Sigmoid colon (tissue), 7 donors: Measurements from ENCODE around the gene STEAP4. TPM values are rescaled to one million over a fixed set of nuclear protein-coding genes. Genes with fewer than 3 reads are reported as not detected.

Experiments
- DNase-seq: peaks from one replicate; pipeline ENCODE4 v3.0.0-alpha.2; 2019
- H3K27ac ChIP-seq, 4 donors: fragments of 200-600 bp; sonication (generic); one replicate each; pipeline ENCODE4 v1.5.1; 2016 to 2019; ENCODE audit warnings: mild to moderate bottlenecking in 1 of 4
- H3K27me3 ChIP-seq, 3 donors: fragments of 200-600 bp; sonication (generic); one replicate each; pipeline ENCODE4 v1.5.1; 2019; ENCODE audit warnings: mild to moderate bottlenecking in 1 of 3
- H3K36me3 ChIP-seq, 4 donors: fragments of 200-600 bp; sonication (generic); one replicate each; pipeline ENCODE4 v1.5.1; 2016 to 2019
- H3K4me1 ChIP-seq, 4 donors: fragments of 200-600 bp; sonication (generic); one replicate each; pipeline ENCODE4 v1.5.1; 2017 to 2019
- H3K4me3 ChIP-seq, 4 donors: fragments of 200-600 bp; sonication (generic); one replicate each; pipeline ENCODE4 v1.5.1; 2017 to 2019; ENCODE audit warnings: mild to moderate bottlenecking in 2 of 4, moderate library complexity in 1 of 4
- H3K9me3 ChIP-seq, 4 donors: fragments of 200-600 bp in 3 of 4; sonication (generic) in 3 of 4; one replicate each; pipeline versions ENCODE4 v1.5.1 to v1.6.1; 2013 to 2019
- EP300 ChIP-seq, 4 donors: sonication (generic); formaldehyde crosslinking; IDR thresholded peaks; one replicate each; pipeline ENCODE4 v1.6.1; 2017; ENCODE audit warnings: antibody characterized with exemption in 4 of 4
- POLR2A ChIP-seq, 2 donors: fragments of 450-650 bp; IDR thresholded peaks; one replicate each; pipeline ENCODE4 v1.6.1; 2016; ENCODE audit warnings: antibody characterized with exemption in 2 of 2, mild to moderate bottlenecking in 2 of 2, moderate library complexity in 2 of 2
- POLR2AphosphoS5 ChIP-seq, 4 donors: sonication (generic); formaldehyde crosslinking; IDR thresholded peaks; one replicate each; pipeline ENCODE4 v1.6.1; 2017; ENCODE audit warnings: antibody characterized with exemption in 4 of 4
- WGBS, 2 donors: extraction: QIAGEN DNeasy Blood & Tissue Kit; methylation state at CpG; one replicate each; pipeline ENCODE4 v1.1.7; 2013; 5-methylcytosine and 5-hydroxymethylcytosine counted together
- intact Hi-C: fragments of 100-400 bp; cut with DNase I; formaldehyde crosslinking; loops from one replicate; pipeline ENCODE4 v1.15.1; 2023
- polyA plus RNA-seq, 3 donors: library from polyadenylated mRNA; stranded (reverse); fragments of 200-250 nt; gene quantifications; one replicate each; pipeline ENCODE4 v1.2.3, GENCODE V29; 2013
- total RNA-seq, 4 donors: library from RNA; depleted of rRNA; stranded (reverse); fragments of >200 nt; gene quantifications; one replicate each; pipeline ENCODE4 v1.1.0, GENCODE V29; 2016
- TF ChIP-seq, protein P1 (sequence below), 4 experiments: fragments of 450-650 bp in 3 of 4; fragments of 200-600 bp in 1 of 4; IDR thresholded peaks; one replicate each; pipeline ENCODE4 v1.5.1; 2016 to 2019; ENCODE audit warnings: antibody characterized with exemption in 4 of 4, mild to moderate bottlenecking in 3 of 4, moderate library complexity in 2 of 4
- donor health status: healthy with polysubstance abuse.
- donor health status: Bipolar disorder and iron deficiency.
- donor health status: healthy.

STEAP4 gene
- total and polyA plus RNA-seq, 7 donors: 0.23 to 15.8 (median 10.5) TPM

DNA sequence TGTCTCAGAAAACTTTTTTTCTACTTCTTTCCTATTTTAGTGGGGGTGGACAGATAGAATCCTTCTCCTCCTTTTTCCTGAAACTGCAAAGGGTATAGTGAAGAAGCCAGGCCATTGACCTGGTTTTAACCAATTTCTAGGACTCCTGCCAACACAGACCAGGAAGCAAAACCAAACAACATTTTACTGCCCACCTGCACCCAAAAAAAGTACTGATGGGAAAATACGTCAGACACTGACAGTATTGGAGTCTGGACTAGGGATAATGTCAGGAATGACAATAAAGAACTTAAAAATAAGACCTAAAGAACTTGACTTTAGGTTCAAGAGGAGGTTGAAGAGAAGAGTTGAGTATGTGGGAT, 5.0 kb upstream of the STEAP4 start:
- no peaks in the 10 kb centered on the region for H3K36me3 ChIP-seq
- TF ChIP-seq POLR2A (IDR thresholded peaks at IDR 0.05) (no peak), POLR2AphosphoS5 (IDR thresholded peaks at IDR 0.05) (no peak), EP300 (IDR thresholded peaks at IDR 0.05) (no peak)
- TF ChIP-seq, protein P1, sequence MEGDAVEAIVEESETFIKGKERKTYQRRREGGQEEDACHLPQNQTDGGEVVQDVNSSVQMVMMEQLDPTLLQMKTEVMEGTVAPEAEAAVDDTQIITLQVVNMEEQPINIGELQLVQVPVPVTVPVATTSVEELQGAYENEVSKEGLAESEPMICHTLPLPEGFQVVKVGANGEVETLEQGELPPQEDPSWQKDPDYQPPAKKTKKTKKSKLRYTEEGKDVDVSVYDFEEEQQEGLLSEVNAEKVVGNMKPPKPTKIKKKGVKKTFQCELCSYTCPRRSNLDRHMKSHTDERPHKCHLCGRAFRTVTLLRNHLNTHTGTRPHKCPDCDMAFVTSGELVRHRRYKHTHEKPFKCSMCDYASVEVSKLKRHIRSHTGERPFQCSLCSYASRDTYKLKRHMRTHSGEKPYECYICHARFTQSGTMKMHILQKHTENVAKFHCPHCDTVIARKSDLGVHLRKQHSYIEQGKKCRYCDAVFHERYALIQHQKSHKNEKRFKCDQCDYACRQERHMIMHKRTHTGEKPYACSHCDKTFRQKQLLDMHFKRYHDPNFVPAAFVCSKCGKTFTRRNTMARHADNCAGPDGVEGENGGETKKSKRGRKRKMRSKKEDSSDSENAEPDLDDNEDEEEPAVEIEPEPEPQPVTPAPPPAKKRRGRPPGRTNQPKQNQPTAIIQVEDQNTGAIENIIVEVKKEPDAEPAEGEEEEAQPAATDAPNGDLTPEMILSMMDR (IDR thresholded peaks at IDR 0.05): no peak
- H3K4me1 ChIP-seq: peaks cover 0 to 12% (median 4%) of the 10 kb centered on the region in 4 donors
- 14 to 51% methylated on average over 1 of the region's 1 CpG for WGBS, 2 donors
- H3K9me3 ChIP-seq: no peaks in the 10 kb centered on the region
- H3K27me3 ChIP-seq: peaks cover 0 to 5% (median 0%) of the 10 kb centered on the region in 3 donors
- no peak overlapping the region for H3K4me3 ChIP-seq
- peak overlapping the region in 2 of 4 donors; percentile 8 to 18 for H3K27ac ChIP-seq
- no peak for DNase-seq
- intact Hi-C loops: no loop called here

DNA sequence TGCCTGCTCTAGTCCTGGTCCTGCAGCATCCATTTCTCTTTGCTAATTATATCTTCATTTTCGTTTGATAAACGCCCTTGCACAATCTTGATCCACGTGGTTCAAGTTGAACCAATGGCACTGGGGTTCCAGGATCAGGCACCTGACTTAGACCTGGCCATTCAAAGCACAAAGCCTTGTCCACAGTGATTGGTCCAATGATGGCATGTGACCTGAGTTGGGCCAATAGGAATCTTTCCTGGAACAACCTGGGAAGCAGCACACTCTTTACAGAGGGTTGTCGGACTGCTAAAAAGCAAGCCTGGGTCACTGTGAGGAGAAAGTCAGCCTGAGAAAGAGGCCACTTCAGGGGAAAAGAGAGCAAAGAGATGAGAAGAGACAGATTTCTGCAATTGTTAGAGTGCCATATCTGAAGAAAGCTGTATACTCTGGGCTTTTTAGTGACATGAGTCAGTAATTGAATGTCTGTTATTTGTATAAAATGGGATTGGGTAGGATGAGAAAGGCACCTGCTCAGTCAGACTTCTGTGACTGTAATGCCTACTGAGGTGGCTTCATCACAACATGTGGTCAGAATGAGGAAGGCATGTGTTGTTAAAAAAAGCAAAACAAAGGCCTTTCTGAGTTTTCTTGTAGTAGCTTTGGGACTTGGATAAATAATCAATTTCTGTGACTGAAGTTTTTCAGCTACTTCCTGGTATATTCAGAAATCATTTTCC, 4.4 kb upstream of the STEAP4 start:
- Histone ChIP-seq H3K4me3 (no peak overlapping the region), H3K27me3 (peaks cover 0 to 11% (median 0%) of the 10 kb centered on the region in 3 donors), H3K36me3 (no peaks in the 10 kb centered on the region), H3K4me1 (peaks cover 0 to 12% (median 8%) of the 10 kb centered on the region in 4 donors), H3K9me3 (no peaks in the 10 kb centered on the region), H3K27ac (peak overlapping the region in 2 of 4 donors; percentile 8 to 18)
- intact Hi-C loops: no loop called here
- no peak for TF ChIP-seq POLR2AphosphoS5 (IDR thresholded peaks at IDR 0.05)
- TF ChIP-seq POLR2A (IDR thresholded peaks at IDR 0.05): no peak
- no peak for TF ChIP-seq EP300 (IDR thresholded peaks at IDR 0.05)
- TF ChIP-seq, protein P1 (IDR thresholded peaks at IDR 0.05): no peak
- 91 to 93% methylated on average over 4 of the region's 4 CpGs for whole genome bisulfite sequencing, 2 donors
- DNase-seq: no peak

DNA sequence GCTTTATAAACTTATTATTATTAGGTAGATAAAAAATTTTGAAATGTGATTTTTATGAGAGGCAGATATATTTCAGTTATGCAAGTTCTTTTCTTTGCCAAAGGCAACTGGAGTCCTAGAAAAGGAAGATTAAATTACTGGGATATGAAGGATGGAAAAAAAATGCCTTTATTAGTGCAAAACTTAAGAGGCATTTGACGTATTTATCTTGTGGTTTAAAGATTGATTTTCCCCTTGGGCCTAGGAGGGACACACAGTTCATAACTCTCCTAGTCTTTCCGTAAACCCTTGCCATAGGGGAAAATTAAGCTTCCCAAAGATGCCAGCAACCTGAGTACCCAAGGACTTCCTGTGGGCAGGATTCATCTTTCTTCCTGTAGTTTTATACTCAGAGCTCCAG, 3.1 kb upstream of the STEAP4 start:
- TF ChIP-seq EP300 (IDR thresholded peaks at IDR 0.05) (peak in 1 of 4 donors; percentile 15), POLR2A (IDR thresholded peaks at IDR 0.05) (no peak), POLR2AphosphoS5 (IDR thresholded peaks at IDR 0.05) (peak; percentile 19 to 39 (median 27))
- TF ChIP-seq, protein P1 (IDR thresholded peaks at IDR 0.05): no peak
- Histone ChIP-seq H3K27me3 (peaks cover 0 to 15% (median 0%) of the 10 kb centered on the region in 3 donors), H3K4me1 (peaks cover 0 to 12% (median 8%) of the 10 kb centered on the region in 4 donors), H3K9me3 (no peaks in the 10 kb centered on the region), H3K4me3 (no peak overlapping the region), H3K27ac (peak overlapping the region in 3 of 4 donors; percentile 6 to 14 (median 9)), H3K36me3 (no peaks in the 10 kb centered on the region)
- WGBS, 2 donors: 91% methylated on average over 2 of the region's 2 CpGs
- intact Hi-C loops: no loop called here
- no peak for DNase-seq

DNA sequence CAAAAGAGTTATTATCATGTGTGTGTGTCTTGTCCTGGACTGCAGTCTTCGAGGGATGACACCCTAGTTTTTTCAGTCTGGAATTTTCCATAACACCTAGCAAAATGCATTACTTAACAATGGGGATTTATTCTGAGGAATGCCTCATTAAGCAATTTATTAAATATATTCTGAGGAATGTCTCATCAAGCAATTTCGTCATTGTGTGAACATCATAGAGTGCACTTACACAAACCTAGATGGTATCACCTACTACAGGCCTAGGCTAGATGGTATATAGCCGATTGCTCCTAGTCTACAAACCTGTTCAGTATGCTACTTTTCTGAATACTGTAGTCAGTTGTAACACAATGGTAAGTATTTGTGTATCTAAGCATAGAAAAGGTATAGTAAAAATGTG, 1.1 kb upstream of the STEAP4 start:
- peak overlapping the region in 1 of 4 donors; percentile 2 for H3K27ac ChIP-seq
- WGBS, 2 donors: 95 to 97% methylated on average over 3 of the region's 3 CpGs
- intact Hi-C loops: no loop called here
- TF ChIP-seq POLR2AphosphoS5 (IDR thresholded peaks at IDR 0.05) (no peak), POLR2A (IDR thresholded peaks at IDR 0.05) (no peak), EP300 (IDR thresholded peaks at IDR 0.05) (no peak)
- TF ChIP-seq, protein P1 (IDR thresholded peaks at IDR 0.05): no peak
- no peaks in the 10 kb centered on the region for H3K36me3 ChIP-seq
- H3K4me3 ChIP-seq: no peak overlapping the region
- H3K27me3 ChIP-seq: peaks cover 0 to 15% (median 0%) of the 10 kb centered on the region in 3 donors
- H3K4me1 ChIP-seq: peaks cover 0 to 11% (median 6%) of the 10 kb centered on the region in 4 donors
- no peaks in the 10 kb centered on the region for H3K9me3 ChIP-seq
- no peak for DNase-seq
